GM12878 (cell line): ENCODE data around the gene HAAO. TPM values are rescaled to one million over a fixed set of nuclear protein-coding genes. Genes with fewer than 3 reads are reported as not detected.
A peak's percentile ranks its signal among the peaks of the same experiment; 100 is the strongest.

ENCODE experiments used
- BMI1 ChIP-seq: fragments of 450-650 bp; IDR thresholded peaks from 2 replicates; pipeline ENCODE4 v1.6.1; 2016; ENCODE audit warnings: mild to moderate bottlenecking, moderate library complexity, borderline replicate concordance
- CHD1 ChIP-seq: IDR thresholded peaks from 2 replicates; pipeline ENCODE4 v1.6.1; 2012; ENCODE audit warnings: low read depth, low read length, improper control_type of control experiment
- EP300 ChIP-seq, 2 experiments: fragments of 150-350 bp in 1 of 2; IDR thresholded peaks; 2 replicates each; pipeline ENCODE4 v1.6.1; 2011 to 2012; ENCODE audit warnings: low read depth in 2 of 2, low read length in 2 of 2, borderline replicate concordance in 1 of 2, improper control_type of control experiment in 1 of 2, inconsistent platforms in 1 of 2; ENCODE audit not compliant: control insufficient read depth in 1 of 2
- FOS ChIP-seq: IDR thresholded peaks from 3 replicates; pipeline ENCODE4 v1.6.1; 2011; ENCODE audit warnings: borderline replicate concordance; ENCODE audit not compliant: insufficient read length; ENCODE audit errors: extremely low read depth
- HDAC2 ChIP-seq: fragments of 200-600 bp; sonication (generic); IDR thresholded peaks from 2 replicates; pipeline ENCODE4 v1.6.1; 2017
- HDAC6 ChIP-seq: fragments of 200-600 bp; sonication (generic); IDR thresholded peaks from one replicate; pipeline ENCODE4 v1.8.0; 2017; ENCODE audit warnings: antibody characterized with exemption; ENCODE audit not compliant: unreplicated experiment
- IRF4 ChIP-seq: IDR thresholded peaks from 2 replicates; pipeline ENCODE4 v1.6.1; 2011; ENCODE audit warnings: low read depth, low read length
- MEF2A ChIP-seq: IDR thresholded peaks from 2 replicates; pipeline ENCODE4 v1.6.1; 2011; ENCODE audit warnings: low read depth, mild to moderate bottlenecking, low read length, moderate library complexity; ENCODE audit not compliant: insufficient read depth
- NFXL1 ChIP-seq: fragments of 450-650 bp; IDR thresholded peaks from 2 replicates; pipeline ENCODE4 v1.6.1; 2017; ENCODE audit warnings: antibody characterized with exemption, mild to moderate bottlenecking, borderline replicate concordance
- RCOR1 ChIP-seq: conservative IDR thresholded peaks from 2 replicates; pipeline ENCODE4 v1.6.1; 2012; ENCODE audit warnings: low read depth, low read length, improper control_type of control experiment
- RELB ChIP-seq: fragments of 450-650 bp; IDR thresholded peaks from 2 replicates; pipeline ENCODE4 v1.6.1; 2017; ENCODE audit warnings: low read depth, mild to moderate bottlenecking, moderate library complexity
- RFX5 ChIP-seq: IDR thresholded peaks from 2 replicates; pipeline ENCODE4 v1.6.1; 2011; ENCODE audit warnings: low read depth, low read length, improper control_type of control experiment
- SMC3 ChIP-seq: IDR thresholded peaks from 2 replicates; pipeline ENCODE4 v1.6.1; 2011; ENCODE audit warnings: low read length, improper control_type of control experiment, borderline replicate concordance
- SREBF2 ChIP-seq: IDR thresholded peaks from 2 replicates; pipeline ENCODE4 v1.6.1; 2012; ENCODE audit warnings: mild to moderate bottlenecking, low read length
- ZBTB4 ChIP-seq: fragments of 450-650 bp; formaldehyde crosslinking; IDR thresholded peaks from 2 replicates; pipeline ENCODE4 v1.4.0; 2022; ENCODE audit warnings: mild to moderate bottlenecking, moderate library complexity
- ZNF384 ChIP-seq: IDR thresholded peaks from 2 replicates; pipeline ENCODE4 v1.6.1; 2012; ENCODE audit warnings: low read depth, mild to moderate bottlenecking, low read length, improper control_type of control experiment, borderline replicate concordance
- polyA plus RNA-seq, 11 experiments: library from polyadenylated mRNA; depleted of rRNA in 4 of 11; unstranded in 6 of 11; stranded (reverse) in 5 of 11; fragments of >200 nt; fragmentation: Nextera tagmentation in 4 of 11; fragmentation: Illumina TruSeq in 1 of 11; extraction: Ambion mirVana in 4 of 11; extraction: Trizol in 1 of 11; gene quantifications; 1 replicate in 1 of 11; 2 replicates in 10 of 11; pipeline versions ENCODE4 v1.2.1 to v1.2.3, GENCODE V29; 2011 to 2016; ENCODE audit warnings: inconsistent platforms in 2 of 11, missing spikeins in 2 of 11, low read depth in 1 of 11
- total RNA-seq, 4 experiments: library from RNA; depleted of rRNA in 3 of 4; stranded (reverse); fragments of >200 nt in 3 of 4; fragmentation: Illumina TruSeq in 1 of 4; extraction: Trizol in 1 of 4; gene quantifications; 2 replicates each; pipeline versions ENCODE4 v1.2.1 to v1.2.3, GENCODE V29; 2013 to 2021
- TF ChIP-seq, protein P1 (sequence below): fragments of 450-650 bp; formaldehyde crosslinking; IDR thresholded peaks from 2 replicates; pipeline ENCODE4 v1.4.0; 2020; ENCODE audit warnings: mild to moderate bottlenecking, moderate library complexity
- TF ChIP-seq, protein P2 (sequence below), 3 experiments: IDR thresholded peaks in 2 of 3; conservative IDR thresholded peaks in 1 of 3; 2 replicates each; pipeline ENCODE4 v1.5.1; 2011; ENCODE audit warnings: low read depth in 3 of 3, low read length in 3 of 3, mild to moderate bottlenecking in 3 of 3, control low read depth in 2 of 3, moderate library complexity in 2 of 3, inconsistent platforms in 1 of 3, mixed read lengths in 1 of 3; ENCODE audit not compliant: control insufficient read depth in 2 of 3, insufficient read depth in 1 of 3; ENCODE audit errors: extremely low read depth in 1 of 3

Gene HAAO
- total and polyA plus RNA-seq, 10 of the 15 experiments (the other 5 are each of a cell fraction or from before 2014, with no cell fraction given) = 4.3 to 58.7 (median 26.8) TPM

- TF ChIP-seq ZBTB4 (CRISPR knock-in tag) (no peak), FOS (no peak), RFX5 (peak; percentile 69; the same call in 1 of the 2 replicates), MEF2A (0 out of 2 replicates have a peak, but pooled peaks have one; percentile 27), RCOR1 (0 out of 2 replicates have a peak, but pooled peaks have one; percentile 66), SREBF2 (no peak), NFXL1 (no peak), HDAC2 (no peak), HDAC6 (no peak), ZNF384 (peak; percentile 39; the same call in 1 of the 2 replicates), EP300 (IDR thresholded peaks at IDR 0.05; ENCODE audit: borderline replicate concordance in 1 of 2, control insufficient read depth in 1 of 2, low read depth in 2 of 2, low read length in 2 of 2) (peak; percentile 97), SMC3 (peak; percentile 16; the same call in 1 of the 2 replicates), BMI1 (peak; percentile 93), CHD1 (0 out of 2 replicates have a peak, but pooled peaks have one; percentile 42), RELB (peak; percentile 69; the same call in 1 of the 2 replicates), IRF4 (peak; percentile 99)
- TF ChIP-seq, protein P1, sequence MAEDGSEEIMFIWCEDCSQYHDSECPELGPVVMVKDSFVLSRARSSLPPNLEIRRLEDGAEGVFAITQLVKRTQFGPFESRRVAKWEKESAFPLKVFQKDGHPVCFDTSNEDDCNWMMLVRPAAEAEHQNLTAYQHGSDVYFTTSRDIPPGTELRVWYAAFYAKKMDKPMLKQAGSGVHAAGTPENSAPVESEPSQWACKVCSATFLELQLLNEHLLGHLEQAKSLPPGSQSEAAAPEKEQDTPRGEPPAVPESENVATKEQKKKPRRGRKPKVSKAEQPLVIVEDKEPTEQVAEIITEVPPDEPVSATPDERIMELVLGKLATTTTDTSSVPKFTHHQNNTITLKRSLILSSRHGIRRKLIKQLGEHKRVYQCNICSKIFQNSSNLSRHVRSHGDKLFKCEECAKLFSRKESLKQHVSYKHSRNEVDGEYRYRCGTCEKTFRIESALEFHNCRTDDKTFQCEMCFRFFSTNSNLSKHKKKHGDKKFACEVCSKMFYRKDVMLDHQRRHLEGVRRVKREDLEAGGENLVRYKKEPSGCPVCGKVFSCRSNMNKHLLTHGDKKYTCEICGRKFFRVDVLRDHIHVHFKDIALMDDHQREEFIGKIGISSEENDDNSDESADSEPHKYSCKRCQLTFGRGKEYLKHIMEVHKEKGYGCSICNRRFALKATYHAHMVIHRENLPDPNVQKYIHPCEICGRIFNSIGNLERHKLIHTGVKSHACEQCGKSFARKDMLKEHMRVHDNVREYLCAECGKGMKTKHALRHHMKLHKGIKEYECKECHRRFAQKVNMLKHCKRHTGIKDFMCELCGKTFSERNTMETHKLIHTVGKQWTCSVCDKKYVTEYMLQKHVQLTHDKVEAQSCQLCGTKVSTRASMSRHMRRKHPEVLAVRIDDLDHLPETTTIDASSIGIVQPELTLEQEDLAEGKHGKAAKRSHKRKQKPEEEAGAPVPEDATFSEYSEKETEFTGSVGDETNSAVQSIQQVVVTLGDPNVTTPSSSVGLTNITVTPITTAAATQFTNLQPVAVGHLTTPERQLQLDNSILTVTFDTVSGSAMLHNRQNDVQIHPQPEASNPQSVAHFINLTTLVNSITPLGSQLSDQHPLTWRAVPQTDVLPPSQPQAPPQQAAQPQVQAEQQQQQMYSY = no peak
- TF ChIP-seq, protein P2, sequence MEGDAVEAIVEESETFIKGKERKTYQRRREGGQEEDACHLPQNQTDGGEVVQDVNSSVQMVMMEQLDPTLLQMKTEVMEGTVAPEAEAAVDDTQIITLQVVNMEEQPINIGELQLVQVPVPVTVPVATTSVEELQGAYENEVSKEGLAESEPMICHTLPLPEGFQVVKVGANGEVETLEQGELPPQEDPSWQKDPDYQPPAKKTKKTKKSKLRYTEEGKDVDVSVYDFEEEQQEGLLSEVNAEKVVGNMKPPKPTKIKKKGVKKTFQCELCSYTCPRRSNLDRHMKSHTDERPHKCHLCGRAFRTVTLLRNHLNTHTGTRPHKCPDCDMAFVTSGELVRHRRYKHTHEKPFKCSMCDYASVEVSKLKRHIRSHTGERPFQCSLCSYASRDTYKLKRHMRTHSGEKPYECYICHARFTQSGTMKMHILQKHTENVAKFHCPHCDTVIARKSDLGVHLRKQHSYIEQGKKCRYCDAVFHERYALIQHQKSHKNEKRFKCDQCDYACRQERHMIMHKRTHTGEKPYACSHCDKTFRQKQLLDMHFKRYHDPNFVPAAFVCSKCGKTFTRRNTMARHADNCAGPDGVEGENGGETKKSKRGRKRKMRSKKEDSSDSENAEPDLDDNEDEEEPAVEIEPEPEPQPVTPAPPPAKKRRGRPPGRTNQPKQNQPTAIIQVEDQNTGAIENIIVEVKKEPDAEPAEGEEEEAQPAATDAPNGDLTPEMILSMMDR (IDR thresholded peaks at IDR 0.05 in 2 of 3, conservative IDR thresholded peaks at IDR 0.05 in 1 of 3; ENCODE audit: control insufficient read depth in 2 of 3, extremely low read depth in 1 of 3, insufficient read depth in 1 of 3, low read depth in 3 of 3, low read length in 3 of 3) = no peak
Measured at GRCh38 chr2:42722320-42723190, 69.8 kb downstream of the HAAO start (continued).
